BJ (cell line): ENCODE results near the gene NFU1. TPM values are rescaled to one million over a fixed set of nuclear protein-coding genes. Genes with fewer than 3 reads are reported as not detected.

Source experiments
- CTCF ChIA-PET: fragments of 350-600 bp; formaldehyde crosslinking; extraction: SDS; loops from one replicate; lab custom pipeline; 2021; ENCODE audit warnings: antibody characterized with exemption, inconsistent platforms; lab: Yijun Ruan, JAX
- POLR2A ChIA-PET: fragments of 300-600 bp; sonication (Branson Sonifier 250); formaldehyde crosslinking; extraction: SDS; loops from one replicate; lab custom pipeline; 2021; ENCODE audit warnings: antibody characterized with exemption; lab: Charles Lee
- DNase-seq: peaks from one replicate; pipeline ENCODE4 v3.0.0-alpha.2; 2011; ENCODE audit warnings: low read depth
- H3K27me3 ChIP-seq: 2 replicates; pipeline ENCODE4 v1.6.0; 2011; ENCODE audit warnings: low read length; ENCODE audit not compliant: control insufficient read depth, insufficient read depth
- H3K36me3 ChIP-seq: 2 replicates; pipeline ENCODE4 v1.5.1; 2011; ENCODE audit warnings: low read length; ENCODE audit not compliant: control insufficient read depth, insufficient read depth
- H3K4me3 ChIP-seq: 2 replicates; pipeline ENCODE4 v1.5.1; 2011; ENCODE audit warnings: low read depth, mild to moderate bottlenecking, control low read depth, low read length
- polyA plus RNA-seq: library from polyadenylated mRNA; depleted of rRNA; stranded (reverse); fragments of >200 nt; gene quantifications from 2 replicates; pipeline ENCODE4 v1.2.3, GENCODE V29; 2011
- TF ChIP-seq, protein P1 (sequence below): IDR thresholded peaks from 2 replicates; pipeline ENCODE4 v1.5.1; 2011; ENCODE audit warnings: low read depth, mild to moderate bottlenecking, control low read depth, inconsistent platforms, low read length, moderate library complexity; ENCODE audit not compliant: insufficient read depth

Gene NFU1
- polyA plus RNA-seq, 1 experiment, result 13.0 TPM

DNA sequence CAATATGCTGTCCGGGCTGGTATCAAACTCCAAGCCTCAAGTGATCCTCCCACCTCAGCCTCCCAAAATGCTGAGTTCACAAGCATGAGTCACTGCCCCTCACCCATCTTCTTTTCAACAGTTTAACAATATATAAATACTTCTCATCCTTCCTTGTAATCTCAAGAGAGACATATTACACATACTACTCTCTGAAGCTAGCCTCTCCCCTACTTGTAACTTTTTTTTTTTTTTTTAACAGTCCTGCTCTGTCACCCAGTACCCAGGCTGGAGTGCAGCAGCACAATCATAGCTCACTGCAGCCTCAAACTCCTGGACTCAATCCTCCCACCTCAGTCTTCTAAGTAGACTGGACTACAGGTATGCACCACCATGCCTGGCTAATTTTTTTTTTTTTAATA lies 55.9 kb downstream of the NFU1 start:
- TF ChIP-seq, protein P1, sequence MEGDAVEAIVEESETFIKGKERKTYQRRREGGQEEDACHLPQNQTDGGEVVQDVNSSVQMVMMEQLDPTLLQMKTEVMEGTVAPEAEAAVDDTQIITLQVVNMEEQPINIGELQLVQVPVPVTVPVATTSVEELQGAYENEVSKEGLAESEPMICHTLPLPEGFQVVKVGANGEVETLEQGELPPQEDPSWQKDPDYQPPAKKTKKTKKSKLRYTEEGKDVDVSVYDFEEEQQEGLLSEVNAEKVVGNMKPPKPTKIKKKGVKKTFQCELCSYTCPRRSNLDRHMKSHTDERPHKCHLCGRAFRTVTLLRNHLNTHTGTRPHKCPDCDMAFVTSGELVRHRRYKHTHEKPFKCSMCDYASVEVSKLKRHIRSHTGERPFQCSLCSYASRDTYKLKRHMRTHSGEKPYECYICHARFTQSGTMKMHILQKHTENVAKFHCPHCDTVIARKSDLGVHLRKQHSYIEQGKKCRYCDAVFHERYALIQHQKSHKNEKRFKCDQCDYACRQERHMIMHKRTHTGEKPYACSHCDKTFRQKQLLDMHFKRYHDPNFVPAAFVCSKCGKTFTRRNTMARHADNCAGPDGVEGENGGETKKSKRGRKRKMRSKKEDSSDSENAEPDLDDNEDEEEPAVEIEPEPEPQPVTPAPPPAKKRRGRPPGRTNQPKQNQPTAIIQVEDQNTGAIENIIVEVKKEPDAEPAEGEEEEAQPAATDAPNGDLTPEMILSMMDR, result no peak
- no peaks in the 10 kb centered on the region for H3K27me3 ChIP-seq
- POLR2A ChIA-PET, result interaction anchor here (0.6 to 0.7 kb wide), 2 partner anchors 9 to 37 kb away, joined by 5 to 9 read pairs; no protein-coding TSS in a partner anchor
- no peak for DNase-seq
- no peak overlapping the region for H3K4me3 ChIP-seq
- 0 out of 2 replicates have a peak, but pooled peaks cover 2% of the 10 kb centered on the region for H3K36me3 ChIP-seq
- CTCF ChIA-PET, result interaction anchor here (0.6 kb wide), 1 partner anchor 10 kb away, joined by 3 read pairs; no protein-coding TSS in a partner anchor

DNA sequence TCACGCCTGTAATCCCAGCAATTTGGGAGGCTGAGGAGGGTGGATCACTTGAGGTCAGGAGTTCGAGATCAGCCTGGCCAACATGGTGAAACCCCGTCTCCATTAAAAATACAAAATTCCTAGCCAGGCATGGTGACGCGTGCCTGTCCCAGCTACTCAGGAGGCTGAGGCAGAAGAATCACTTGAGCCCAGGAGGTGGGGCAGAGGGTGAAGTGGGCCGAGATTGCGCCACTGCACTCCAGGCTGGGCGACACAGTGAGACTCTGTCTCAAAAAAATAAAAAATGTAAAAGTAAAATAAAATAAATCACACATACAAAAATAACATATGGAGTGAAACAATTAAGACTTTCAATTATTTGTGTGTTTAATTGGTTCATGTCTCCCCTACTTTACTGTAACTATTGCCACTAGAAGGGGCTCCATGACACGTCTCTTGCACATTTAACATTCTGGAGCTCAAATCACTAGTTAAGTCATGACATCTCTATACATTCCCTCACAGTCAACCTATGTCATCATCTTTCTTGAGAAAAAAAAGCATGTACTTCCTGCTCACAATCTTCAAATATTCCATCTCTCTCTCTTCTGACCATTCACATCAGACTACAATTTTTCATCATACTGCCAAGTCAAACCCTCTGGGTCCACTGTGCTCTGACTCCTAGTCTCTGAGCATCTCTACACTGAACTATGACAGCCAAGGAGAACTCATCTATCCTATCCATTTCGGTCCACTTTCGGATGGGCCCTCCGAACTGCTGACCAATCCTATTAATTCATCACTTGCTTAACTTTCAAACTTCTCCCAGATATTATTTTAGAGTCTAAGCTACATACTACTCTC lies 56.9 kb downstream of the NFU1 start:
- DNase-seq, result no peak
- TF ChIP-seq, protein P1, result no peak
- 0 out of 2 replicates have a peak, but pooled peaks cover 2% of the 10 kb centered on the region for H3K36me3 ChIP-seq
- ChIA-PET POLR2A (interaction anchor here (0.7 kb wide), 1 partner anchor 23 kb away, joined by 4 read pairs; no protein-coding TSS in a partner anchor), CTCF (interaction anchor here (0.7 to 1.5 kb wide), 2 partner anchors 8 to 57 kb away, joined by 3 to 4 read pairs; partner anchors contain the start of gene NFU1)
- no peak overlapping the region for H3K4me3 ChIP-seq
- no peaks in the 10 kb centered on the region for H3K27me3 ChIP-seq

DNA sequence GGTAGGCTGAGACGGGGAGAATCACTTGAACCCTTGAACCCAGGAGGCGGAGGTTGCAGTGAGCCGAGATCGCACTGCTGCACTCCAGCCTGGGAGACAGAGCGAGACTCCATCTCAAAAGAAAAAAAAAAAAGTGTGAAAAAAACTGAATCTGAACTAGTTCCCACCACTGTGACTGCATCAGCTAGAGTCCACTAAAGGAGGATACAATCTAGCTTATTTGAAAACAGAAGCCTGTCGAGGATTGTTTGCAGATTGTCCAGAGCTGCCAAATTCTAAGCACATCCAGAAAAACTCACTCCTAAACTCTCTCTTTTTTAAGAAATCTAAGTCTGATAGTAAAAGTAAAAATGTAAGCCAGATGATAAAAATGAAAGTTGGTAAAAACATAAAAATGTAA lies 60.8 kb downstream of the NFU1 start:
- TF ChIP-seq, protein P1, result no peak
- POLR2A ChIA-PET, result no interaction called here
- Histone ChIP-seq H3K4me3 (no peak overlapping the region), H3K36me3 (peaks cover 8% of the 10 kb centered on the region), H3K27me3 (no peaks in the 10 kb centered on the region)
- no peak for DNase-seq
- CTCF ChIA-PET, result interaction anchor here (0.6 to 1.5 kb wide), 8 partner anchors 8 to 126 kb away, joined by 3 to 9 read pairs (median 3); partner anchors contain the start of gene NFU1

DNA sequence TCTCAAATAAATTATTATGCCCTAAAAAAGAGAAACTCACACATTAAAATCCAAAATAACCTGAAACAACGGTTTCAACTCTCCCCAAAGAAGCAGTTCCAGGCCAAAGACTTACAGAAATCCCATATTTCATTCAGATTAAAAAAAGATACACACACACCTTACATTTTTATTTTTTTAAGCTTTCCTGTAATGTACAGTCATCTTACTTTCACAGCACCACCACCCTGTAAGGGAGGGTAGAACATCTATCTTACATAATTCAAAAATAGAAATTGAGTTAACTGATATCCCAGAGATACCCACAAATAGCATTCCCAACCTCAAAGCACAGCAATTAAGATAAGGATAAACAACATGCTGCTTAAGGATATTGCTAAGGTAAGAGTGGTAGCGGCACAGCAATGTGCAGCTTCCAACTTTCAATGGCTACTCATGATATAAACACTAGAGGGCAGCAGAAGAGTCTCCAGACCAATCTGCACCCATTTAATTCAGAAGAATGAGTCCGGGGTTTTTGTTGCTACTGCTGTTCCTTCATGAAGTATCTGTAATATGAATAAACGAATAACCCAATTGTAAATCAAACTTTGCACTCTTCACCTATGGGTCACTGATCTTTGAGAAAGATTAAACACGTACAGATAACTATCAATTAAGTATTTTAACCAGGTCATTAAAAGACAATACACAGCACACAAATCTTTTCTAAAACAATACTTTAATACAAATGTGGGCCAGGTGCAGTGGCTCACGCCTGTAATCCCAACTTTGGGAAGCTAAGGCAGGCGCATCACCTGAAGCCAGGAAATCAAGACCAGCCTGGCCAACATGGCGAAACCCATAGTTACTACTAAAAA lies 61.5 kb downstream of the NFU1 start:
- Histone ChIP-seq H3K36me3 (peaks cover 9% of the 10 kb centered on the region), H3K4me3 (no peak overlapping the region), H3K27me3 (no peaks in the 10 kb centered on the region)
- DNase-seq, result no peak
- TF ChIP-seq, protein P1, result peak; percentile 47
- CTCF ChIA-PET, result interaction anchor here (0.6 to 1.7 kb wide), 11 partner anchors 9 to 127 kb away, joined by 3 to 9 read pairs (median 3); partner anchors contain the start of gene NFU1
- POLR2A ChIA-PET, result no interaction called here
